ENCODE results near the gene CPED1.

CPED1 gene

GRCh38 chr7:121269798-121270197 is 281.3 kb downstream of the CPED1 start:
- Histone ChIP-seq H3K36me3 (replicated peaks; ENCODE audit: insufficient read depth, low read length) (no peaks in the 10 kb centered on the region), H2AFZ (ENCODE audit: low read length) (no peak overlapping the region), H3K4me2 (ENCODE audit: low read depth, low read length) (no peak overlapping the region), H3K9me2 (replicated peaks; ENCODE audit: insufficient read depth, low read length) (no peaks in the 10 kb centered on the region), H3K27ac (ENCODE audit: low read length) (no peak overlapping the region), H3K4me1 (ENCODE audit: low read length) (peaks cover 12% of the 10 kb centered on the region), H3K4me3 (ENCODE audit: low read length) (no peak overlapping the region), H3F3A (ENCODE audit: insufficient read depth, low read length) (peaks cover 4% of the 10 kb centered on the region; the same call in 1 of the 2 replicates), H3K9ac (ENCODE audit: low read length) (no peak overlapping the region), H3K27me3 (replicated peaks; ENCODE audit: insufficient read depth, low read length) (no peaks in the 10 kb centered on the region), H4K20me1 (ENCODE audit: insufficient read depth, low read length) (no peaks in the 10 kb centered on the region), H3K79me2 (ENCODE audit: low read length) (no peaks in the 10 kb centered on the region), H3K9me3 (replicated peaks; ENCODE audit: insufficient read depth, low read length) (no peaks in the 10 kb centered on the region)
- no peak for TF ChIP-seq EZH2phosphoT487 (IDR thresholded peaks at IDR 0.05; ENCODE audit: low read length)
- no peak for TF ChIP-seq EZH2 (optimal IDR thresholded peaks at IDR 0.05; ENCODE audit: low read depth, low read length)
- no peak for TF ChIP-seq CTCF (IDR thresholded peaks at IDR 0.05; ENCODE audit: low read length)
- DNase-seq: no peak

GRCh38 chr7:121271098-121271497 is 282.6 kb downstream of the CPED1 start:
- Histone ChIP-seq H3K36me3 (replicated peaks; ENCODE audit: insufficient read depth, low read length) (no peaks in the 10 kb centered on the region), H3K27ac (ENCODE audit: low read length) (no peak overlapping the region), H3K4me3 (ENCODE audit: low read length) (no peak overlapping the region), H3K4me2 (ENCODE audit: low read depth, low read length) (no peak overlapping the region), H3K4me1 (ENCODE audit: low read length) (peaks cover 12% of the 10 kb centered on the region), H3K9ac (ENCODE audit: low read length) (no peak overlapping the region), H3K27me3 (replicated peaks; ENCODE audit: insufficient read depth, low read length) (no peaks in the 10 kb centered on the region), H3K9me2 (replicated peaks; ENCODE audit: insufficient read depth, low read length) (no peaks in the 10 kb centered on the region), H3K79me2 (ENCODE audit: low read length) (no peaks in the 10 kb centered on the region), H3F3A (ENCODE audit: insufficient read depth, low read length) (peaks cover 4% of the 10 kb centered on the region; the same call in 1 of the 2 replicates), H2AFZ (ENCODE audit: low read length) (no peak overlapping the region), H4K20me1 (ENCODE audit: insufficient read depth, low read length) (no peaks in the 10 kb centered on the region), H3K9me3 (replicated peaks; ENCODE audit: insufficient read depth, low read length) (no peaks in the 10 kb centered on the region)
- TF ChIP-seq EZH2 (optimal IDR thresholded peaks at IDR 0.05; ENCODE audit: low read depth, low read length): no peak
- TF ChIP-seq CTCF (IDR thresholded peaks at IDR 0.05; ENCODE audit: low read length): no peak
- no peak for TF ChIP-seq EZH2phosphoT487 (IDR thresholded peaks at IDR 0.05; ENCODE audit: low read length)
- DNase-seq: no peak

- no peak overlapping the region for H3K27ac ChIP-seq (ENCODE audit: low read length)
- peaks cover 4% of the 10 kb centered on the region; the same call in 1 of the 2 replicates for H3F3A ChIP-seq (ENCODE audit: insufficient read depth, low read length)
- H3K9me2 ChIP-seq (replicated peaks; ENCODE audit: insufficient read depth, low read length): no peaks in the 10 kb centered on the region
- no peak overlapping the region for H2AFZ ChIP-seq (ENCODE audit: low read length)
- no peak for DNase-seq
- H4K20me1 ChIP-seq (ENCODE audit: insufficient read depth, low read length): no peaks in the 10 kb centered on the region
- H3K9me3 ChIP-seq (replicated peaks; ENCODE audit: insufficient read depth, low read length): no peaks in the 10 kb centered on the region
- H3K4me2 ChIP-seq (ENCODE audit: low read depth, low read length): no peak overlapping the region
- peaks cover 12% of the 10 kb centered on the region for H3K4me1 ChIP-seq (ENCODE audit: low read length)
- TF ChIP-seq EZH2 (optimal IDR thresholded peaks at IDR 0.05; ENCODE audit: low read depth, low read length): no peak
- TF ChIP-seq EZH2phosphoT487 (IDR thresholded peaks at IDR 0.05; ENCODE audit: low read length): no peak
- TF ChIP-seq CTCF (IDR thresholded peaks at IDR 0.05; ENCODE audit: low read length): no peak
- H3K4me3 ChIP-seq (ENCODE audit: low read length): no peak overlapping the region
- H3K9ac ChIP-seq (ENCODE audit: low read length): no peak overlapping the region
- no peaks in the 10 kb centered on the region for H3K79me2 ChIP-seq (ENCODE audit: low read length)
- no peaks in the 10 kb centered on the region for H3K27me3 ChIP-seq (replicated peaks; ENCODE audit: insufficient read depth, low read length)
- H3K36me3 ChIP-seq (replicated peaks; ENCODE audit: insufficient read depth, low read length): no peaks in the 10 kb centered on the region
These were observed 283.4 kb downstream of the CPED1 start for GRCh38 chr7:121271916-121272315.
